Measurements from ENCODE around the gene STYXL2.

The STYXL2 gene

DNA sequence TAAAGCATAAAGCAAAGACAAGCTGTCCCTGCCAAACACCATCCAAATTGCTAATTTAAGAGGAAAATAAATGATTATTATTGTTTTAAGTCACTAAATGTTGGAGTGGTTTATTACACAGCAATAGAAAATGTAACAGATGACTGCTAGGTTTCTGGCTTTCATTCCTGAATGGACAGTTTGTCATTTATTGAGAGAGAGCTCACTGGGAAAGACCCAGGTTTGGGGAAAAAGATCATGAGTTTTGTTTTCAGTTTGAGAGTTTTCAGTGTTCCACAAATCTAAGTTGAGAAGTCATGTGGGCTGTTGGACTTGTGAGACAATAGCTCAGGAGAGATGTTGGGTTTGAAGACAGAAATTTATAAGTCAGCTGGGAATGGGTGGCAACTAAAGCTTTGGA, 9.1 kb upstream of the STYXL2 start:
- no peak overlapping the region for H3K4me3 ChIP-seq (IDR thresholded peaks at IDR 0.05; ENCODE audit: insufficient read depth, low read depth, low read length)
- H3K27ac ChIP-seq = no peak overlapping the region
- H3K4me2 ChIP-seq = no peak overlapping the region
- H3K4me1 ChIP-seq (ENCODE audit: low read depth, poor library complexity, severe bottlenecking) = no peaks in the 10 kb centered on the region
- TF ChIP-seq, protein P1, sequence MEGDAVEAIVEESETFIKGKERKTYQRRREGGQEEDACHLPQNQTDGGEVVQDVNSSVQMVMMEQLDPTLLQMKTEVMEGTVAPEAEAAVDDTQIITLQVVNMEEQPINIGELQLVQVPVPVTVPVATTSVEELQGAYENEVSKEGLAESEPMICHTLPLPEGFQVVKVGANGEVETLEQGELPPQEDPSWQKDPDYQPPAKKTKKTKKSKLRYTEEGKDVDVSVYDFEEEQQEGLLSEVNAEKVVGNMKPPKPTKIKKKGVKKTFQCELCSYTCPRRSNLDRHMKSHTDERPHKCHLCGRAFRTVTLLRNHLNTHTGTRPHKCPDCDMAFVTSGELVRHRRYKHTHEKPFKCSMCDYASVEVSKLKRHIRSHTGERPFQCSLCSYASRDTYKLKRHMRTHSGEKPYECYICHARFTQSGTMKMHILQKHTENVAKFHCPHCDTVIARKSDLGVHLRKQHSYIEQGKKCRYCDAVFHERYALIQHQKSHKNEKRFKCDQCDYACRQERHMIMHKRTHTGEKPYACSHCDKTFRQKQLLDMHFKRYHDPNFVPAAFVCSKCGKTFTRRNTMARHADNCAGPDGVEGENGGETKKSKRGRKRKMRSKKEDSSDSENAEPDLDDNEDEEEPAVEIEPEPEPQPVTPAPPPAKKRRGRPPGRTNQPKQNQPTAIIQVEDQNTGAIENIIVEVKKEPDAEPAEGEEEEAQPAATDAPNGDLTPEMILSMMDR (conservative IDR thresholded peaks at IDR 0.05; ENCODE audit: low read depth, low read length) = no peak
- no peaks in the 10 kb centered on the region for H3K27me3 ChIP-seq (ENCODE audit: insufficient read depth, low read depth)
- H3K9ac ChIP-seq = no peak overlapping the region
- H3K79me2 ChIP-seq (ENCODE audit: insufficient read depth, low read depth) = no peaks in the 10 kb centered on the region
- H2AFZ ChIP-seq (ENCODE audit: low read depth) = no peak overlapping the region
- H4K20me1 ChIP-seq (ENCODE audit: insufficient read depth) = no peaks in the 10 kb centered on the region
- H3K36me3 ChIP-seq (ENCODE audit: insufficient read depth) = no peaks in the 10 kb centered on the region

DNA sequence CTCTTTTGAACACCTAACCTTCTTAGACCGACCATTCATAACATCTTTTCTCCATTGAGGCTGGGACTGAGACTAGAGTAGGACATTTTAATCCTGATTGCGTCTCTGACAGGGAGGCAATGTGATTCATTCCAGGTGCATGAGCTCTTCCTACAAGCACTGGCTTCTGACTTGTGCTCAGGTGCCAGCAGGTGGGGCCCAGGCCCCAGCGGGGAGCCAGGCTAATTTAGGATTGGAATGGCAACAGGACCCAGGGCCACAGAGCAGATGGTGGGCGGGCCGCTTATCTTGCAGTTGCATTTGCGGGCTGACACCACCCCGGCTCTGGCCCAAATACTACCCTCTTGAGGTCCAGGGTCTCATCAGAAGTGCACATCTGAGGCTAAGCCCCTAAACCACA, 7.8 kb upstream of the STYXL2 start:
- H2AFZ ChIP-seq (ENCODE audit: low read depth) = no peak overlapping the region
- no peak overlapping the region for H3K27ac ChIP-seq
- H4K20me1 ChIP-seq (ENCODE audit: insufficient read depth) = no peaks in the 10 kb centered on the region
- no peaks in the 10 kb centered on the region for H3K36me3 ChIP-seq (ENCODE audit: insufficient read depth)
- H3K4me3 ChIP-seq (IDR thresholded peaks at IDR 0.05; ENCODE audit: insufficient read depth, low read depth, low read length) = no peak overlapping the region
- H3K27me3 ChIP-seq (ENCODE audit: insufficient read depth, low read depth) = no peaks in the 10 kb centered on the region
- H3K4me2 ChIP-seq = no peak overlapping the region
- H3K4me1 ChIP-seq (ENCODE audit: low read depth, poor library complexity, severe bottlenecking) = no peaks in the 10 kb centered on the region
- H3K9ac ChIP-seq = no peak overlapping the region
- no peaks in the 10 kb centered on the region for H3K79me2 ChIP-seq (ENCODE audit: insufficient read depth, low read depth)
- TF ChIP-seq, protein P1 (conservative IDR thresholded peaks at IDR 0.05; ENCODE audit: low read depth, low read length) = no peak

DNA sequence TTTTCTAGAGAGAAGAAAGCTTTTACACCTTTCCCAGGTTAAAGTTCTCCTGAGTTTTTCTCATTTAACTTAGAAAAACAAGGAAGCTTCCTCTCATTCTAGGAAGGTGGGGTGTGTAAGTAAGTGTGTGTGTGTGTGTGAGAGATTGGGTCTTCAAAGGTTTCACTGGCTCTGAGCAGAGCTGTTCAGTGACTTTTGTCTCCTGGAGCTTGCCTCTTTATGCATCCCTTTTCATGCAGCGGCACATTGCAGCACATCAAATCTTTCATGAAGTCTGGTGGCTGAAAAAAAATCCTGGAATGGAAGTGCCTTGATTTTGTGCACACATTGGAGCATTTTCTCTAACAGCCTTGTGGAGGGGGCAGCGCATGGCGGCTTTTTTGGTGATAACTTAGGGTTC, 7.1 kb upstream of the STYXL2 start:
- H3K27ac ChIP-seq = no peak overlapping the region
- H3K4me1 ChIP-seq (ENCODE audit: low read depth, poor library complexity, severe bottlenecking) = no peaks in the 10 kb centered on the region
- H3K4me3 ChIP-seq (IDR thresholded peaks at IDR 0.05; ENCODE audit: insufficient read depth, low read depth, low read length) = no peak overlapping the region
- no peak overlapping the region for H2AFZ ChIP-seq (ENCODE audit: low read depth)
- no peak overlapping the region for H3K4me2 ChIP-seq
- no peaks in the 10 kb centered on the region for H3K27me3 ChIP-seq (ENCODE audit: insufficient read depth, low read depth)
- H3K9ac ChIP-seq = no peak overlapping the region
- H3K36me3 ChIP-seq (ENCODE audit: insufficient read depth) = no peaks in the 10 kb centered on the region
- TF ChIP-seq, protein P1 (conservative IDR thresholded peaks at IDR 0.05; ENCODE audit: low read depth, low read length) = no peak
- H3K79me2 ChIP-seq (ENCODE audit: insufficient read depth, low read depth) = no peaks in the 10 kb centered on the region
- H4K20me1 ChIP-seq (ENCODE audit: insufficient read depth) = no peaks in the 10 kb centered on the region

DNA sequence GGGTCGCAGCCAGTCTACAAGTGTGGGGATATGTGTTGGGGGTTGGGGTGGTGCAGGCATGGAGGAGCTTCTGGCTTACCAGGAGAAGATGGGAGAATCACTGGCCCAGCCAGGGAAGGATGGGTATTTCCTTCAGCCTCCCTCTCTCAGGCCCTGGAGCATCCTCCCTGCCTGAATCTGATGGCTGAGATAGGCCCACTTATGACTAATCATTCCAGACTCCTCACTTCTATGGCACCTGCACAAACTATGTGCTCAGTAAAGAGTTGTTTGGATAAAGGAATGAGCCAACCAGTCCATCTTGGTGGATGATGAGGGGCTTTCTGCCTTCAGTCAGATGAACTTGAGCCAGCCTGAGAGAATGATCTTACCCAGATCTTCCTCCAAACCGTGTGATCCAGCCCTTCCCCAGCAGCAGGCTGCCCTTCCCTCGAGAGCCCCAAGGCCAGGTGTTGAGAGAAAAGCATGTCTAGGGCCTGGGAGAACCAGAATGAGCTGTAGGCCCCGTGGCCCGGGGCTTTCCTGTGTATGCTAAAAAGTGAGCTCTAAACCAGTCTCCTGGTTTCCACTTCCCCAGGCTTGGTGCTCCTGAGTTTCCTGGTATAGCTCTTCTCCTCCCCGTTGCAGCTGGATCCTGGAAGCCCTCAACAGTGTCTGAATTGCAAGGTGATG, 5.0 kb upstream of the STYXL2 start:
- no peak overlapping the region for H3K9ac ChIP-seq
- TF ChIP-seq, protein P1 (conservative IDR thresholded peaks at IDR 0.05; ENCODE audit: low read depth, low read length) = no peak
- no peak overlapping the region for H2AFZ ChIP-seq (ENCODE audit: low read depth)
- no peaks in the 10 kb centered on the region for H3K79me2 ChIP-seq (ENCODE audit: insufficient read depth, low read depth)
- H3K27me3 ChIP-seq (ENCODE audit: insufficient read depth, low read depth) = no peaks in the 10 kb centered on the region
- no peaks in the 10 kb centered on the region for H4K20me1 ChIP-seq (ENCODE audit: insufficient read depth)
- no peak overlapping the region for H3K27ac ChIP-seq
- H3K4me2 ChIP-seq = no peak overlapping the region
- H3K4me1 ChIP-seq (ENCODE audit: low read depth, poor library complexity, severe bottlenecking) = no peaks in the 10 kb centered on the region
- H3K36me3 ChIP-seq (ENCODE audit: insufficient read depth) = no peaks in the 10 kb centered on the region
- H3K4me3 ChIP-seq (IDR thresholded peaks at IDR 0.05; ENCODE audit: insufficient read depth, low read depth, low read length) = no peak overlapping the region

Data from KMS-11 (cell line).